Endometrial microvascular endothelial cells (primary cell): Measurements from ENCODE around the gene FZR1. TPM values are rescaled to one million over a fixed set of nuclear protein-coding genes. Genes with fewer than 3 reads are reported as not detected.

Experiments
- in situ Hi-C: cut with HindIII; loops from 2 replicates; pipeline ENCODE4 v1.10.0; 2017; ENCODE audit warnings: low sequenced_read_pairs, low pct_unique_long_range_greater_than_20kb; ENCODE audit errors: inconsistent ontology term
- total RNA-seq: library from RNA; depleted of rRNA; stranded (reverse); fragments of >200 nt; gene quantifications from one replicate; pipeline ENCODE4 v1.2.3, GENCODE V29; 2015; ENCODE audit errors: inconsistent ontology term

FZR1 gene
- total RNA-seq = 44.3 TPM

DNA sequence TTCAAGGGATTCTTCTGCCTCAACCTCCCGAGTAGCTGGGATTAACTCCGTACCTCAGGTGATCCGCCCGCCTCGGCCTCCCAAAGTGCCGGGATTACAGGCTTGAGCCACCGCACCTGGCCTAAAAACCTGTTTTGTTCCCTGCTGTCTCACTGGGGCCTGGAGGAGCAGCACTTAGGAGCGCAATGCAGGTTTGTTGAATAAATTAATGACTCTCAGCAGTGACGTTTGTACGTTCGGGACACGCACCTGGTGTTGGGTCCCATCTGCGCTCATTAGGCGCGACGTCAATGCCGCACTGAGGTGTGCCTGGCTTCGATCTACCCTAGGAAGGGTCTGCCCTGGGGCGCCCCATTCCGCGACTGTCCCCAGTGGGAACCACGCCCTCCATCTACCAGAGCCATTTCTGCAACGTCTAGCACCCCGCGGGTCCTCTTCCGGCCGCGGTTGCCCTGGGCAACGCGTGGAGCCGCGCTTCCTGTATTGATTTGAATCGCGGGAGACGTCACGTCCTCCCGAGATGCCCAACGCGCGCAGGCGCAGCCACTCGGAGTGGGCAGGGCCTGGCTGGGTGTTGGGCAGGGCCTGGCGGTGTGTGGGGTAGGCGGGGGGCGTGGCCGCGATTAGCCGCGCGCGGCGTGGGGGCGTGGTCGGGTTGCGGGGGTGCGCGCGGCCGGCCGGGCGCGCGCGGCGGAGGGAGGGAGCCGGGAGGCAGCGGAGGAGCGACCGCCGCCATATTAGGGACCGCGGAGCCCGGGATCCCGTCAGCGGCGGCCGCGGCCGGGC is at the start of gene FZR1:
FZR1 (plus strand) TSS at position 714 of the 786 bp plus-strand sequence. CDS start 16,679 bp downstream, outside the sequence.
- in situ Hi-C loops = no loop called here

DNA sequence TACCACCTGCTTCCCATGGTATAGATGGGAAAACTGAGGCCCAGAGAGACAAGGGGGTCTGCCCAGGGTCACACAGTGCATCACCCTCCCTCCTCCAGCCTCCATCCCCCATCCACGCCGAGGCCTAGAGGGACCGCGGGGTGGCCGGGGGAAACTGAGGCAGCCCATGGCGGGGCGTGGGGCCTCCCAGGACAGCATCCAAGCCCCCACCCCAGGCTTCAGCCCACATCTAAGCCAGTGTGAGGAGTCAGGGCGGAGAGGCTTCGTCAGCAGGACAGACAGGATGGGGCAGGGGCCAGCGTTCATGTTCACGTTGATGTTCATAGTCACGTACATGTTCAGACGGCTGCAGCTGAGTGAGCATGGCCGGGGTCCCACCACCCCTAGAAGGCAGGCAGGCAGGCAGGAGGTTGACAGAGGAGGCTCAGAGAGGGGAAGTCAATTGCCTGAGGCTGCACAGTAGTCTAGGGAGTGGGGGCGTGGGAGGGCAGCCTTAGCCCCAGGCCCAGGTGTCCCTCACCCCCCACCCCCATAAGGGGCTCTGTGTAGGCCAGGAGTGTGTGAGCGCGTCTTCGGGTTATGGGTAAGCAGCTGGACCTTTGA is 49.1 kb upstream of the FZR1 start:
- in situ Hi-C loops = no loop called here

DNA sequence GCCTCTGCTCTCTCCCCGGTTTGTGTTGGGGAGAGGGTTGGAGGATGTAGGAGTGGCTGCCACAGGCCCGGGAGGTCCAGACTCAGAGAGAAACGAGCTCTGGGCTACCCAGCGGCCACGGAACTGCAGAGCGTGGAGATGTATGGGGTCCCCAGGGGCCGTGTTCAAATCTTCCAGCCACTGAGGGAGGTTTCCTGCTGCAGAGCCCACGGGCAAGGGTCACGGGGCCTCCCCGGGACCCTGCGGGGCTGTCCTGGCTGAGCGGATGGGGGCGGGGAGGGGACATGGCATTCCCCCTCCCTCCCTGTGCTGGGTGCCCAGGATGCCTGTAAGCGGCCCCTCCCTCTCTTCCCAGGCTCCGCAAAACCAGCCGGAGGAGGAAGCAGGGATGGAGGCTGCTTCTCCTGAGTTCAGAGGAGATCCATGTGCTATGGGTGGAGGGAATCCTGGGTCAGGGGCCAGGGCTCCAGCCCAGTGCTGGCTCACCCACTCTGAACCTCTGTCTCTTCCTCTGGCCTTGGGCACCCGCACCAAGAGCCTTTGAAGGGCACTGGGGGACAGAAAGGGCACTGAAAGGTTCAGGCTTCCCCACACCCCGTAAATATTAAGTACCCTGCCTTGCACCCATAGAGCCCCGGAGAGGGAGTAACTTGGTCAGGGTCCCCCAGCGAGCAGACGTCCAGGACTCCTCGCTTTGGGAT is 48.4 kb upstream of the FZR1 start:
- in situ Hi-C loops = no loop called here

DNA sequence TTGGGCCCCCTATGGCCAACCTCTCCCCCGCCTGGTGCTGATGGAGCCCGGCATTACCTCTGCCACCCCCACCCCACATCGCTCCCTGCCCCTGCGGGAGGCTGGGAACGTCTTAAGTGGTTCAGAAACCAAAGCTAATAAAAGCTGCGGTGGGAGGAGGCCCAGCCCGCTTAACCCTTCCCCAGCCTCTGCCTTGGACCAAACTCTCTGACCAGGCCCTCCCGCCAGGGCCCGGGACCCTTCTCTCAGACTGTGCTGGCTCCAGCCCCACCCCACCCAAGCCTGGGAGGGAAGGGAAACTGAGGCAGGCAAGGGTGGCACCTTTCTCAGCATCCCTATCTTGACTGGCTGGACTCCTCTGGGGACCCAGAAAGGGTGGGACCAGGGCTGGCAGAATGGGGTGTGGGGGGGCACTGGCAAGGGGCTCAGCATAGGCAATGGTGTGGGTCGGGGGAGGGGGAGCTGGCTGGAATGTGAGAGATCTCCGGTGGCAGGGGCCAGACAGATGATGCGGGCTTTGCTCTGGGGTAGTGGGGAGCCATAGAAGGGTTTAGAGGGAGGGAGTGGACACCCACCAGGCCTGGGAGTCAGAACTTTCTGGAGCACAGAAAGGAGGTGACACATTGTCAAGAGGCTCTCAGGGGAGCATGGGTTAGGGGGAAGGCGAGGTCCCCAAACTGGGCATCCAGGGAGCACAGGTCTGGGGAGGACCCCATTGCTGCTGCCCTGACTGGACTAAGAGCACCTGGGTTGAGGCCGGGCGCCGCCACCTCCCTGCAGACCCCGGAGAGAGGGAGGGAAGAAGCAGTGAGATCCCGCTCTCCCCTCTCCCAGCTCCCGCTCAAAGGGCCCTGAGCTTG is 47.7 kb upstream of the FZR1 start:
- in situ Hi-C loops = no loop called here

DNA sequence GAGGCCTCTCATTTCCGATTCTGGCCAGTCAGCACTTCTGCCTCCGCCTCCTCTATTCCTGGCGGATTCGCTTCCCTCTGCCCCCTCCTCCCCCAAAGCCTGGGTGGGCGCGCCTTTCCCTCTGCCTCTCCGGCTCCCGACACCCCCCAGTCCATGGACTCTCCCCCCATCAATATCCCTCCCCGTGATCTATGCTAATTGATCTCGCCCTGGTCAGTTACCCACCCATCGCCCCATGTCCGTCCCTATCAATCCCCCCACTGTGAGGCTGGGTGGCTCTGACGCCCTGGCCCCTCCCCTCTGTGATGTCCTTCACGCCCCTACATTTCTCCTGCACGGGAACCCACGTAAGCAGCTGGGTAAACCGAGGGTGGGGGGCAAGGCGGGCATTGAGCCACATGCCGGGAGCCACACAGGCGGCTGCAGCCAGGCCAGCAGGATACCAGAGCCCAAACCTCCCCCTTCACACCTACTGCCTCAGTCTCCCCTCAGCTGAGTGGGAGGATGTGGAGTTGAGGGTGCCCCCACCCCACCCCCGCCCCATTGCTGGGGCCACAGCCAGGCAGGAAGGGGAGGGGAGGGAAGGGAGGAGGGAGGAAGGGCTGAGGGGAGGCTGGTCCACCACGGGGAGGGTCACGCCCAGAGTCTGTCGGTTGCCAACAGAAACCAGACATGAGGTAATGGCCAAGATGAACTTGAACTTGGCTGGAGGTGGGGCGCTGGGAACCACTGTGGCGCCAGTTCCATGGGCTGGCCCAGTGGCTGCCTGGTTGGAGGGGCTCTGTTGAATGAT is 46.8 kb upstream of the FZR1 start:
- in situ Hi-C loops = no loop called here

DNA sequence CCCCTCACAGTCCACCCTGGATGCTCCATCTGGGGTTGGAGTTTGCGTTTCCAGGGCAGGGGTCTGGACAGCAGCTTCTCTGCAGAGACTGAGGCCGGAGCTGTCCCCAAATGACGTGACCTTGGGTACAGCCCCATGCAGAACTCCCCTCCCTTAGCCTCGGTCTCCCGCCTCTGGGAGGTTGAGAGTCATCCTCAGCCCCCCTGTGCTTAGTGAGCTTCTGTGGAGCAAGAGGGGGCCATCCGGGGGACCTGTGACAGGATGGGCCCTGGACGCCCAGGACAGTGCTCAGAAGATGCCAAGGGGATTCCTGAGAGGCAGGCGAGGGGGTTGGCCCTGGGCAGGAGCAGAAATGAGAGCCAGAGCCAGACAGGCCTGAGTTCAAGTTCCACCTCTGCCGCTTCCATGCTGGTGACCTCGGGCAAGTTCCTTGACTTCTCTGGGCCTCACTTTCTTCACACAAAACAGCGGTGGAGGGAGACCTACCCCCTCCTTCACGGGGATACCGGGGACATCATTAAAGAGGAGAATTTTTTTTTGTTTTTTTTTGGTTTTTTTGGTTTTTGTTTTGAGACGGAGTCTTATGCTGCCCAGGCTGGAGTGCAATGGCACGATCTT is 46.0 kb upstream of the FZR1 start:
- in situ Hi-C loops = no loop called here

DNA sequence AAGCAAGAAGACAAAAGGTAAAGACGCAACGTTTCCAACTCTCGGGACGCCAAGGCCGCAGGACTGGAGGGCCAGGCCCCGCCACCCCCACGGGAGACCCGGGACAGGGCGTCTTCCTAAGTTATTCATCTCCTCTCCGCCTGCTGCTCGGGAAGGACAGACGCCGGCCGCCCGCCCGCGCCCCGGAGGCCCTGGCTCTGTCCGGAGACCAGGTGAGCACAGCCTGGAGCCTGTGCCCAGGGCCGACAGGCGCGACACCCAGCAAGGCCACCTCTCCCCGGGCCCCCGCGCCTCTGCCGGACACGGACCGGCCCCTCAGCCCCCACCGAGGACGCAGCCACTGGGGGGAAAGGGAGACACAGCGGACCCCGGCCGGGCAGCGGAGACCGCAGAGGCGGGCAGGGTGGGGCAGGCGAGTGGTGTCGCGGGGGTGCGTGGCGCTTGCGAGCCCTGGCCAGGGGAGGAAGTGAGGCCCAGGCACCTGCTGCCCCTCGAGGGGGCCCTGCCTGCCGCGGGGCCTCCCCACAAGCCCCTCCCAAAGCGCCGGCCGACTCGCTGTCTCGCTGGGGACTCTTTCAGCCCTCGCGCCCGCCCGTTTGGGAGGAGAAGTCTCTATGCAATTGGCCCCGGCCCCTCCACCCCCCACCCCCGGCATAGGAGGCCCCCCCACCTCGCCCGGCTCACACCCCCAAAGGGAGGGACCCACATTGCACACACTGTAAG is 43.0 kb upstream of the FZR1 start:
- in situ Hi-C loops = no loop called here

DNA sequence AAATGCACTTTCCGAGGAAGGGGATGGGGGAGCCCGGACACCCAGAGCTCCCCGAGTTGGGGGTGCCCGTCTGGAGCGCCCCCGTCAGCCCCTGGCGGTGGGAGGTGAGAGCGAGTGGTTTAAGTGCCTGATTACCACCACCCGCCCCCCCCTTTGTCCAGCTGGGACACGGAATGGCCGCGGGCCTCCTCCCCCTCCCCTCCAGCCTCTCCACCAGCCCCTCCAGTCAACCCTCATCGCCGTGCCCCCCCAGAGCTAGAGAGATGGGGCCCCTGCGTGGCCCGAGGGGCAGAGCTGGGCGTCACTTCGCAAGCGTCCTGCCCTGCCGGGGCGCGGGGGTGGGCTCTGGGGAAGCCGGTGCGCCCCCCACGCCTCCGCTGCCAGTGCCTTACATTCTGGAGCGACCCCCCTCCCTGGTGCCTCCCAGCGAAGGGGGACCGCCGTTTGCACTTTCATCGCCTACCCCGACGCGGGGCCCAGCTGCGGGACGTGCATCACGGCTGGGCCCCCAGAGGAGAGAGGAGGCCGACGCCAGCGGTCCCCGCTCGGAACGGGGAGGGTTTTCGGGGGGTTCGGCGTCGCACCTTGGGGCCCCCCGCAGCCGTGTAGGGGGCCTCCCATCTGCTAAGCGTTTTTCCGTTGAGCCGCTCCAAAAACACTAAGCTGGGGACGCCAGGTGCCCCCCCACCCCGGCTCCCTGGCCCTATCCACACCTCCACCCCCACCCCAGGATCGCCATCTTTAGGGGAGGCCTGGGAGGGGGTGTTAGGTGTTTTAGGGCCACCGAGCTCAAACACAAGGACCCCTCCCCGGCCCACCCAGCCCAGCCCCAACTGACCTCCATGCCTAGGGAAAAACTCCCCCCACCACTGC is 42.2 kb upstream of the FZR1 start:
- in situ Hi-C loops = no loop called here

DNA sequence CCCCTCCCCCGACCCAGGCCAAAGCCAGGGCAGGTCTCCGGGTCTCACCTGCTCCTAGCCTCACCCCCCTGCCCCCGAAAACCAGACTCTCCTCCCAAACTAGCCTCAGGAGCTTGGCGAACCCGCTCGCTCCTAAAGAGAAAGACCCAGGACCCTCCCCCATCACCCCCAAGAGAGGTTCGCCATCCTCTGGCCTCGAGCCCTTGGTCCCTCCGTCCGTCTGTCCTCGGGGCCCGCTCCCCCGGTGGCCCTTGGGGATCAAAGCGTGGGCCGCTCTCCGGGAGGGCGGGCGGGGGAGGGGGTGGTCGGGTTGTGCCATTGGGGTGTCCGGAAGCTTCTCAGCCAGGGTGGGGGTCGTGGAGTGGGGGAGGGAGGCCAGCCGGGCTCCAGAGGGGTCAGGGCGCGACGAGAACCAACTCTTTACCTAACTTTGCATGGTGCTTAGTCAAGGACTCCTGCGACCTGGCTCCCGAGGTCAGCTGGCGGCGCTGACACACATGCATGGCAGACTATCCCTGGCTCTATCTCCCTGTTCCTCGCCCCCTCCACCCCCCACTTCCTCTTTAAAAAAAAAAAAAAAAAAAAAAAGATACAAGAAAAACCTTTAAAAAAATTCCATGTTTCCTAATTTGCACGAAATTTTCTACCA is 41.4 kb upstream of the FZR1 start:
- in situ Hi-C loops = no loop called here

DNA sequence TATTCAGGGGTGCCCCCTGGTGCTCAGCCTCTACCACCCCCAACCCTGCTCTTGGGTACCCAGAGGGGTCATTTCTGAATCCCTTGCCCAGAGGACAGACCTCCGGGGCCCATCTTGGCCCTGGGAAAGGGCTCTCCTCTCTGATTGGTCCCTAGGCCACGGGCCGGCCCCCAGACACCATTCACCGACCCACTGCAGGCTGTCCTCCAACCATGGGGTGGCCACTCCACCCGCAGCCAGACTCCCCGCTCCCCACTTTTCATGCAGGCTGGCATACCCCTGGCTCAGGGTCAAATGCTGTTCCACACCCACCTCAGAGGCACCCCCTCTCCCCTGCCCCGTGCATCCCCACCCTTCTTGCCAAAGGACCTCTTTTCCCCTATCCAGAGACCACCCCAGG is 40.6 kb upstream of the FZR1 start:
- in situ Hi-C loops = no loop called here

DNA sequence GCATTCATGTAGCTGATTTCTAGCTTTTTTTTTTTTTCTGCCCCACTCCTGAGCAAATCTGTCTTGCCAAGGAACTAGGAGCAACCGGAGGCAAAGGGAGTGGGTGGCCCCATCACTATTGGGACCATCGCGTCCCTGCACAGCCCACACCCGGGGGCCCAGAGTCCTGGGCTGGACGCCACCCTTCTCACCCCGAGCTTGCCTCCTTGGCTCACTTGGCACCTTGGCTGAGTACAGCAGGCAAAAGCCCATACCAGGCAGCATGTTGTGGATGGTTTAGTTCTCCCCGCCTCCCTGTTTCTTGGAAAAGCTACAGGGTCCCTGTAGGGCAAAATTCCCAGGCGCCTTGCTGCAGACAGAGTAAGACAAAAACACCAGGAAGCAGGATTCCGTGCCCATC is 39.5 kb upstream of the FZR1 start:
- in situ Hi-C loops = no loop called here

DNA sequence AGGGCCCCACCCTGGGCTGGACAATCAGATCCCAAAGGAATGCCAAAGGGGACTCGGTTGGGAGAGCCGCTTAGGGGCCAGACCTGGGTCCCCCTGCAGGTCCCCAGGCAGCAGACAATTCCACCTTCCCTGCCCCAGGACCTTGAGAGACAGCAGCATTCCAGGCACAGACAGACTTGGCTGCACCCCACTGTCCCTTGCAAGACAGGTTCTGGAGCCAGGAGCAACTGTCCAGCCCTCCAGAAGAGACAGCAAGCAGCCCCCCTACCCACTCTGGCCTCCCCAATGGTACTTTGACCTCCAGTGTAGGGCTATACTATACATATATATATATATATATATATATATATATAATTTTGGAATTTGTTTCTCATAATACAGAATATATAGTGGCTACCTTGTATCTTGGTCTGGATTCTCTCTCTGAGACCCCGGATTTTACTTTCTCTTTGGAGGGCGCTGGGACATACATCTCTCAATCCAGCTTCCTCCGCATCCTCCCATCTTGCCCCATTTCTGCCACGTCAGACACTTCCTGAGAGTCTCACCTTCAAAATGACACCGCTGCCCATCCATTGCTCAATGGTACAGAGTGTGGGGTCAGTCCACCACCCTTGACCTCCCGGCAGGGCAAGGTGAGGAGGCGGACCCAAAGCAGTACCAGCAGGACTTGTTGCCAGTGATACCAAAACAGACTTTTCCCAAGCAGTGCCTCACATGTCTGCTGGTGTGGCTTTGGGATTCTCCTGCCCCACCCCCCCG is 38.5 kb upstream of the FZR1 start:
- in situ Hi-C loops = no loop called here

DNA sequence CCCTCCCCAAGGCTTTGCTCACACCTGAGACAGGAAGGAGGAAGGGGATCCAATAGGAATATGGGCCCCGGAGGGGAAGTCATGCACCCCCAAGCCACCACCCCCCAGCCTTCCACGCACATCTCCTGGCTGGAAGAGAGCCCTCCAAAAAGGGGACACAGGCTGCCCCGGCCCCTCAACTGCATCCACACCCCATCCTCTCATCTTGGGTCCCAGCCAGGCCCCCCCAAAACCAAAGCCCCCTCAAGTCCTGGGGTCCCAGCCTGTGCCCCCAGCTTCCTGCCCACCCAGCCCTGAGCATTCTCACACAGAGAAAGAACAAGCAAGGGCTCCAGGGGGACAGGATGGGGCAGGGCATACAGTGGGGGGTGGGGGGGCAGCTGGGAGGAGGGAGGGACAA is 37.9 kb upstream of the FZR1 start:
- in situ Hi-C loops = no loop called here

DNA sequence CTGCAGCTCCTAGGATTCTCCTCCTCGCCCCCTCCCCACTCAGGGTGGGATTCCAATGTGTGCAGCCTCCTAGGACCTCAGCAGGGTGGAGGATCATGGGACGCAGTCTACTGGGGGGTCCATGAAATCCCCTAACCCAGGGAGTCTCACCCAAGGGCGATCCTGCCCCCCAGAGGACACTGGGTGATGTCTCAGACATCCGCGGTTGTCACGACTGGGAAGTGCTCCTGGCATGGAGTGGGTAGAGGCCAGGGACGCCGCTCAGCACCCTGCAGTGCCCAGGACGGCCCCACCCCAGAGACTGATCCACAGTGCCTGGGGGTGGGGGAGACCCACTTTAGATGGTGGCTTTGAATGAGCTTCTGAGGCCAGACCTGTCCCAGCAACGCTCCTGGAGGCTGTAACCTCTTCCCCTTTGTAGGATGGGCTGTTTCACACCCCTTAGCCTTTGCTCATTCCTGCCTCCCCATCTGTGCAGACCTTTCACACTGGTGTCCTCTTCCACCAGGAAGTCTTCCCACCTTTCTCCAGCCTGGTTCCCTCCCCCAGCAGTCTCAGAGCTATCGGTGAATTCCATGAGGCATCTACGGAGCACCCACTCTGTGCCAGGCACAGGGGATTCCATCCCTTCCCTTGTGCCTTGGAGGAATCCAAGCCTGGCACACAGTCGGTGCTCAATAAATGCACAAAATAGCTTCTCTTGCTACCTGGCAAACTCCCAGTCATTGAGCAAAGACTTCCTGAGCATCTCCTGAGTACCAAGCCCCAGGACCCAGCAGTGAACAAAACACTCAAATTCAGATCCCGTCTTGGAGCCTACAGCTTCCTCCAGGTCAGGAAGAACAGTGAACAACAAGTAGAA is 36.2 kb upstream of the FZR1 start:
- in situ Hi-C loops = no loop called here
